NCI-H524 treated with DMSO at 0.1 percent for 48 hours (cell line): ENCODE measurements around the gene FCGR3A.
"Not testable (repeated sequence)": the region's sequence is repeated elsewhere in the genome, so short reads cannot be mapped to it uniquely, and the experiment has no call there.

ENCODE experiments used
- DNase-seq: peaks from one replicate; lab custom pipeline; 2025; lab: John Stamatoyannopoulos, UW

The FCGR3A gene

GRCh38 chr1:161556143-161556542 lies 6.5 kb upstream of the FCGR3A start:
- DNase-seq: not testable (repeated sequence)

DNA sequence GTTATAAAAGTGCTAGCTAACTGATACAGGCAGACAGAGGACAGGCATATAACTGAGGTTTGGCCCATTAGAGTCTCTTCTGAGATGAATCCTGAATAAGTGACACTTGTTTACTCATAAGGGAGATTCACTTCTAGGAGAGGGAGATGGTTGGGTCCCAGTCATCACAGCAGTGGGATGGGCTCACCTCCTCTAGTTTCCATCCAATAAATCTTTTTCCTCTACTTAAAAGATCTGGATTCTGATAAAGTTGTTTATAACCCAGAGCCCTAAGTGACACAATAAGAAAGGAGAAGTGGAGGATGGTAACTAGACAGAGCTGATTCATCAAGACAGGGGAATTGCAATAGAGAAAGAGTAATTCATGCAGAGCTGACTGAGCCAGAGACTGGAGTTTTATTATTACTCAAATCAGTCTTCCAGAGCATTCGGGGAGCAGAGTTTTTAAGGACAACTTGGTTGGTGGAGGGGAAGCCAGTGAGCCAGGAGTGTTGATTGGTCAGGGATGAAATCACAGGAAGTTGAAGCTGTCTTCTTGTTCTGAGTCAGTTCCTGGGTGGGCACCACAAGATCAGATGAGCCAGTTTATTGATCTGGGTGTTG lies 5.3 kb upstream of the FCGR3A start:
- DNase-seq: not testable (repeated sequence)

DNA sequence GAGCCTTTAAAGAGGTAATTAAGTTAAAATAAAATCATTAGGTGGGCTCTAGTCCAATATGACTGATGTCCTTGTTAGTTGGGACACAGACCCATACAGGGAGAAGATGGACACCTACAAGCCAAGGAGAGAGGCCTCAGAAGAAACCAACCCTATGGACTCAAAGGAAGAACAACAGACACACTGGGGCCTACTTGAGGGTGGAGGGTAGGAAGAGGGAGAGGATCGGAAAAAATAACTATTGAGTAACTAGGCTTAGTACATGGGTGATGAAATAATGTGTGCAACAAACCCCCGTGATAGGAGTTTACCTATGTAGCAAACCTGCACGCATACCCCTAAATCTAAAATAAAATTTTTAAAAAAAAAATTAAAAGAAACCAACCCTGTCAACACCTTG lies 4.7 kb upstream of the FCGR3A start:
- not testable (repeated sequence) for DNase-seq

DNA sequence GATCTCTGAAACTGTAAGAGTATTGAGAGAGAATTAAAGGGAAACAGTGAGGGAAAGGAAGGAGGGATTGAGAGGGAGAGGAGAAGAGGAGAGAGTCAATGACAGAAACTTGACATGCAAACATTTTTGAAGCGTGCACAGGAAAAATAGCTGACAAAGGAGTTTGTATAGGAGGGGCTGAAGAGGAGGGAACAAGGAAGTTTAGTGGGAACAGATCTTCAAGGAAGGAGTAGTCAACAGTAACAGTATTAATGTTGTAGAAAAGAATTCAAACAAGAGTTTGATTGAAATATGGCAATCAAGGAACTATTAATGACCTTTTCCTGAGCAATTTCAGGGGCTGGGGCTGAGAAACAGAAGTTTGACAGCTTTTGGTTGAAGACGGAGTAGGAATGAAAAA lies 4.0 kb upstream of the FCGR3A start:
- DNase-seq: not testable (repeated sequence)

DNA sequence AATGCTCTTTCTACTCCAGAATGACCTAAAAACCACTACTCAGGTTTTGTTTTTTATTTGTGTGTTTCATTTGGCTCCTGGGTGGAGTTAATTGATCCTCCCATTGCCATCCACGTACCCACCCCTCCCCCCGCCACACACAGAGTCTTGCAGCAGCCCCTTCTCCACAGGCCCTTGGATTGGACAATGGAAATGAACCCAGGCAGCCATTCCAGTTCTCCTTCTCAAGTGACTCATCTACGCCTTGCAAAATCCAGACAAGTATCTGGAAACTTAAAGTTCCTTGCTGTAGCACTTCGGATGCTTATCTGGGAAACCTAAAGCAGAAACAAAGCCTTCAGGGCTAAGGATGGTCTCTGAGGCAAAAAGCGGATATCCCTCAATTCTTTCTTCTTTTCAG lies 1.3 kb upstream of the FCGR3A start:
- not testable (repeated sequence) for DNase-seq

DNA sequence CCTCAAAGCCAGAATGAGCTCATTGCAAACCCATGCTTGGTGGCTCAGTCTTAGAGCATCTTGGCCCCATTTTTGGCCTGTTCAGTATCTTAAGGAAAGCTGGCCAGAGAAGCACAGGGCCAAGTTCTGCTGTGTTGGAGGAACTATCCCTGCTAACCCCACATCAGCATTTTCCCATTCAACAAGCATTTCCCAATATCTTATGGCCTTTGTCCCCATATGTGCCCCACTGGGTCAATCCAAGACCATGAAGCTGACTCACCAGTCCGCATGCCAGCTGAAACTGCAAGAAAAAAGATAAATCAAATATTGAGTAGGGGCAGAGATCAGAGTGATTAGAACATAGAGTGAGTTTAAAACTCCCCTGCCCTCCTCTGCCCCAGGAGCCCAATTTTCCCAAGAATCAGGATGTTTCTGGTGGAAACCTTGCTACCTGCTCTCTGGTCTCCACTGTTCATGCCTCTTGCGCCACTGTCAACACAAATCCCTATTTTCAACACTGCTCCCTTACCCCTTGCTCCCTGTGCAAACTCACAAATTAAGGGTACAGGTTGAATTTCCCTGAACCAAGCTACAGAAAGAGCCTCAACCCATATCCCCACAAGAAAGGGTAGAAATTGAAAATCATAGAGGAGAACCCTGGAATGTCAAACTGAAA lies 740 bp downstream of the FCGR3A start:
- DNase-seq: not testable (repeated sequence)

DNA sequence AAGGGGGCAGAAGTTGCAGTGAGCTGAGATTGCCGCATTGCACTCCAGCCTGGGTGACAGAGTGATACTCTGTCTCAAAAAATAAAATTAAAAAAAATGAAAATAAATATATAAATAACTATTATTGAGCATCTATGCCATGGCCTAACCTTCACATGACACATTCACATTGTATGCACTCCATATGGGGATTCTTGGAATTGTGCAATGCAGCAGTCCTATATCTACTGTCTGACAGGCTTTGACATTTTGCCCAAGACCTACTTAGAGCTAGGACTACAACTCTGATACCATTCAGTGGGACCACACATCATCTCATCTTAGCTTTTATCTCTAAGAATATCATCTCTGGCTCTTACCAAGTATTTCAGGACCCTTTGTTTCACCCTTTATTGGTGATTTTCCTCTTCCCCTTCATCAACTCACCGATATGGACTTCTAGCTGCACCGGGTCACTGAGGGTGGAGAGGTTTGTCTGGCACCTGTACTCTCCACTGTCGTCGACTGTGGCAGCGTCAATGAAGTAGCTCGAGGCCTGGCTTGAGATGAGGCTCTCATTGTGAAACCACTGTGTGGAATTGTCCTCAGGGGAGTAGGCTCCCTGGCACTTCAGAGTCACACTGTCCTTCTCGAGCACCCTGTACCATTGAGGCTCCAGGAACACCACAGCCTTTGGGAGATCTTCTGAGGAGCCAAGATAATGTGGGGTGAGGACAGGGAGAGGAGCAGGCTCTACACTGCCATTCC lies 1.4 kb downstream of the FCGR3A start:
- DNase-seq: not testable (repeated sequence)

- not testable (repeated sequence) for DNase-seq
These were observed 4.5 kb downstream of the FCGR3A start for GRCh38 chr1:161545005-161545731.

GRCh38 chr1:161543125-161543524 lies 6.5 kb downstream of the FCGR3A start:
- DNase-seq: not testable (repeated sequence)

- not testable (repeated sequence) for DNase-seq
These were observed 7.5 kb downstream of the FCGR3A start for GRCh38 chr1:161542091-161542559.

GRCh38 chr1:161540570-161540960 lies 9.1 kb downstream of the FCGR3A start:
- DNase-seq: not testable (repeated sequence)

DNA sequence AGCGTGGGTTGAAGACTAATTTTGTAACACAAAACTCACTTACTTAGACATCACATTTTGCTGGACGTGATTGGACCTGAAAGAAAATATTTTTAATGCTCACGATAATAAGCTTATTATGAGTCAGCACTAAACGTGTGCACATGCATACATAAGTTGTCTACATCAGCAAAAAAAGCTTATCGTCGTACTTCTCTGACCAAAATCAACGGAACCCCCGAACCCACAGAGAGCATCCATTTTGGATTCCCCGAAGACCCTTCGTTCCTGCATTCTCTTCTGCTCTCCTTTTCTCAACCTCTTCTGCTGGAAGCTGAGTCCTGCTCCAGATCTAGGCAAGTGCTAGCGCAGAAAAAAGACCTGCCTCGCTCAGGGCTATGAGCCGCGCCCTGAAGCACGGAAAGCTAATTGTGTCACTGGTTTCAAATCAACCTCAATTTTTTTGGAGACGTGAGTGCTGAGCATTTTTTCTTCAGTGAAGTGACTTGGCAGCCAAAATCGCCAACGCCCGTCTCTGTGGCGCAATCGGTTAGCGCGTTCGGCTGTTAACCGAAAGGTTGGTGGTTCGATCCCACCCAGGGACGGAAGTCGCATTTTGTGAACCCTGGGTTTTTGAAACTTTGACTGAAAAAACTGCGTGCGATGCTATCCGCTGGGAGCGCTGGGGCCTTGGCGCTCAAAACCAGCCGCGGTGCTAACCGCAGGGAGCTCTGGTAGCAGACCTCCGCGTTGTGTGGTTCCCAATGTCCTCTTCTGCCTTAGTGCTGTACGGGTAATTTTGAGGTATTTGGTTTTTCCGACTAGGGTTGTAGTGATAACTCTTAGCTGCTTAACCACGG lies 9.7 kb downstream of the FCGR3A start:
- DNase-seq: peak; percentile 55

DNA sequence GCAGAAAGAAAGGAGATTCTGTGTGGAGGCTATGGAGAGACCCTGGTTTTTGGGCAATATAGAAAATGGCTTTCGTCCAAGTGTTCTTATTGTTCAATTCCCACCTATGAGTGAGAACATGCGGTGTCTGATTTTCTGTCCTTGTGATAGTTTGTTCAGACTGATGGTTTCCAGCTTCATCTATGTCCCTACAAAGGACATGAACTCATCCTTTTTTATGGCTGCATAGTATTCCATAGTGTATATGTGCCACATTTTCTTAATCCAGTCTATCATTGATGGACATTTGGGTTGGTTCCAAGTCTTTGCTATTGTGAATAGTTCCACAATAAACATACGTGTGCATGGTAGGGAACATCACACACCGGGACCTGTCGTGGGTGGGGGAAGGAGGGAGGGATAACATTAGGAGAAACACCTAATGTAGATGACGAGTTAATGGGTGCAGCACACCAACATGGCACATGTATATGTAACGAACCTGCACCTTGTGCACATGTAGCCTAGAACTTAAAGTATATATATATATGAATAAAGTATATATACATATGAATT lies 10.6 kb downstream of the FCGR3A start:
- not testable (repeated sequence) for DNase-seq

DNA sequence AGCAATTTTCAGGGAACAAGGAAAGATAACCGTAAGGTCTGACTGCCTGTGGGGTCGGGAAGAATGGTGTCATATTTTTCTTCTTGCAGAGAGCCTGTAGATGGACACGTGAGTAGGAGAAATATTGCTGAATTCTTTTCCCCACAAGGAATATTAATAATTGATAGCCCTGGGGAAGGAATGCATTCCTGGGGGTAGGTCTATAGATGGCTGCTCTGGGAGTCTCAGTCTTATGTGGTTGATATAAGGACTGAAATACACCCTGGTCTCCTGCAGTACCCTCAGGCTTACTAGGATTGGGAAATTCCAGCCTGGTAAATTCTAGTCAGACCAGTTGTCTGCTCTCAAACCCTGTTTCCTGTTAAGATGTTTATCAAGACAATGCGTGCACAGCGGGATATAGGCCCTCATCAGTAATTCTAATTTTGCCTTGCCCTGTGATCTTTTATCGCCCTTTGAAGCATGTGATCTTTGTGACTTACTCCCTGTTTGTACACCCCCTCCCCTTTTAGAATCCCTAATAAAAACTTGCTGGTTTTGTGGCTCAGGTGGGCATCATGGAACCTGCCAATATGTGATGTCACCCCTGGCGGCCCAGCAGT lies 12.4 kb downstream of the FCGR3A start:
- DNase-seq: not testable (repeated sequence)

DNA sequence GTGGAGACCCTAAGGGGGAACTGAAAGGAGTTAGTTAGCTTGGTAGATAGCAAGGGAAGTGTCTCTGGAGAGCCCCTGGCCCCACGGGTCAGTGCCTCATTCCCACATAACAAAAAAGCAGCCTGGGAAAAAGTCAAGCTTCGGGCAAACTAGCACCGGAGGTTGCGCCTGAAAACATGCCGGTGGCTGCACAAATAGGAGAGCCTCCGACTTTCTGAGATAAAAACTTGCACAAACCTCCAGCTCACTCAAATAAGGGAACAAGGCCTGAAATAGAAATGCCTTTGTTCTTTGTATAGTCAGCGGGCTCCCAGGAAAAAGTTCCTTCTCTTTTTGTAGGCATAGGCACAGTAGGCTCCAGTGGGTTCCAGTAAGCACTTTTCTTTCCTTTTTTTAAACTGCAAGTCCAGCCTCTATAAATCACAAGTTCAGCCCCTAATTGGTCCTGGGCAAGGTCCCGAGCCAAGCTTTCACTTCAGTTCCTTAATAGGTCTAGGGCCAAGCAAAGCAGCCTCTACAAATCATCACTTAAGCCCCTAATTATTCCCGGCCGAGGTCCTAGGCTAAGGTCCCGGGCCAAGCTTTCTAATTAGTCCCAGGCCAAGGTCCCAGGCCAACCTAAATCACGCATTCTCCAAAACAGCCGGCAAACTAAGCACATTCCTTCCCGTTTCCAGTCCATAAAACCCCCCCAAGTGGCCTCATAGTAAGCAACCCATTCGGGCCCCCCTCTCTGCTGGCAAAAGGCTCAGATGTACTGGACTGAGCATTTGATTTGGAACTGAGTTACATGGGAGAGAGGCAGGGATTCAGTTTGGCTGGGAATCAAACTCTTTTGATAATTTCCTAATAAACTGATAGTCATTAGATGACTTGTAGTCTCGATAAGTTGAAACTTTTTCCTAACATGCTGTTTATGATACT lies 16.7 kb downstream of the FCGR3A start:
- DNase-seq: not testable (repeated sequence)

DNA sequence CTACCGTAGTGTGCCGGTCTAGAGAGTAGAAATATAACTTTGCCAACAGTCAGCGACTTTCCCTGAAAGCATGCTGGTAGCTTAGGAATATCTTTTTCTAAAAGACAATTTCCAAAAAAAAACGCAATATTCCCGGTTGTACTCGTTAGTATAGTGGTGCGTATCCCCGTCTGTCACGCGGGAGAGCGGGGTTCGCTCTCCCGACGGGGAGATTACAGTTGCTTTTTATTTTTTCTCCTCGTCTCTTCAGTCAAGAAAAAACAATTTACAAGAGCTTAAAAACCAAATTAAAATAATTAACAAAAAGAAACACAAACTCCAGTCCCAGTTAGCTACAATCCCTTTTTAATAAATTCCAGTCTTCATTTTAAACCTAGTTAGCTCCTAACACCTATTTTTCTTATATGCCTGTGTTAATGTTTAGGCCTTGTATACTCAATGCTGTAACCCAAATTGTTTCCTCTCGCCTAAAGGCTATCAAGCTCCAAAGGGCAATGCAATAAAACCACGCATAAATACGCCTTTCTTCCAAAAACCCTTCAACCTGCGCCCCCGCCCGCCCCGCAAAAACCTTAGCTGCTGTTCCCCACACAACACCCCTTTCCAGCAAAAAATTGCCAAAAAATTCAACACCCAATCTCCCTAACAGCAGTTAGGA lies 17.5 kb downstream of the FCGR3A start:
- no peak for DNase-seq

GRCh38 chr1:161530671-161531641 lies 18.7 kb downstream of the FCGR3A start:
- DNase-seq: peak; percentile 78

DNA sequence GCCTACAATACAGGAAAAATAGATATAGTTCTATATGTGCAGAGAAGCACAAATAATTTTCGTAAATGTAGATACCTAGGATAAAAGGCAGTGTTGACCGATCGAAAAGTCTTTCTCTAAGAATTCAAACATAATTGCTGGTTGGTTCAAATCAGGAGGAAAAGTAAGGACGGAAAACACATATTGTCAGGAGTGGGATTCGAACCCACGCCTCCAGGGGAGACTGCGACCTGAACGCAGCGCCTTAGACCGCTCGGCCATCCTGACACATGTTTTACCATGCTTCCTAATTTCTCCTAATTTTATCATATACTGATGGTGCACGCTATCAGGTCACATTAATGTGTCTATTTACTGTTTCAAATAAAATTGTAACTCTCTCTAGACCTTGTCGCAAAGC lies 19.5 kb downstream of the FCGR3A start:
- DNase-seq: not testable (repeated sequence)
